Stimulated activated CD8-positive, alpha-beta memory T cell treated with anti-CD3 and anti-CD28 coated beads, Interleukin-4, amount 100 ng/mL, for 48 hours (primary cell): ENCODE data around the gene FAM53A.

Experiments
- DNase-seq: peaks from one replicate; pipeline ENCODE4 v3.0.0-alpha.2; 2020

Gene FAM53A

DNA sequence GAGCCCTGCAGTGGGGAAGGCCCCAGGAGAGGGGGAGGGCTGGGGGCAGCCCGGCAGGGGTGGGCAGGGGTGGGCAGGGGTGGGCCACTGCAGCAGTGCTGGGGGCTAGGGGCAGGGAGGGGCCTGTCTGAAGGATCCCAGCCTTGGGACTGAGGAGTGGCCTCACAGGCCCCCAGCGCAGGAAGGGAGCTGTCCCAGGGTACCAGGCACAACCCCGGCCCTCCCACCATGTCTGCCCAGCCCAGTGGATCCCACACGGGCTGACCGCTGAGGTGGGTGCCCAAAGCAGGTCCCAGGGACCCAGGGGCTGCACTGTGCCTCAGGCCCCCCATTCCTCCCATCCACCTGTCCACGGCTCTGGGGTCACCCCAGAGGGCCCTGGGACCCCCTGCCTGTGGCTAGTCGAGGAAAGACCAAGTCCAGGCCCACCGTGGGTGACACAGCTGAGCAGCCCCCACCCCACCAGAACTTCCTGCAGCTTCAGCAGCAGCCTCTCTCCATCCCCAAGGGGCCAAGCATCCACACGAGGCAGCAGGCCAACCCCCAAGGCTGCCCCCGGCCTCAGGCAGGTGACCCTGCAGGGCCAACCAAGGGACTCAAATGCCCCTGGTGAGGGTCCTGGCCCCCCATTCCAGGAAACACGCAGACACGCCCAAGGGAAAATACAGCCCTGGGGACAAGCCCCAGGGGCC lies 46.4 kb downstream of the FAM53A start:
- no peak for DNase-seq

DNA sequence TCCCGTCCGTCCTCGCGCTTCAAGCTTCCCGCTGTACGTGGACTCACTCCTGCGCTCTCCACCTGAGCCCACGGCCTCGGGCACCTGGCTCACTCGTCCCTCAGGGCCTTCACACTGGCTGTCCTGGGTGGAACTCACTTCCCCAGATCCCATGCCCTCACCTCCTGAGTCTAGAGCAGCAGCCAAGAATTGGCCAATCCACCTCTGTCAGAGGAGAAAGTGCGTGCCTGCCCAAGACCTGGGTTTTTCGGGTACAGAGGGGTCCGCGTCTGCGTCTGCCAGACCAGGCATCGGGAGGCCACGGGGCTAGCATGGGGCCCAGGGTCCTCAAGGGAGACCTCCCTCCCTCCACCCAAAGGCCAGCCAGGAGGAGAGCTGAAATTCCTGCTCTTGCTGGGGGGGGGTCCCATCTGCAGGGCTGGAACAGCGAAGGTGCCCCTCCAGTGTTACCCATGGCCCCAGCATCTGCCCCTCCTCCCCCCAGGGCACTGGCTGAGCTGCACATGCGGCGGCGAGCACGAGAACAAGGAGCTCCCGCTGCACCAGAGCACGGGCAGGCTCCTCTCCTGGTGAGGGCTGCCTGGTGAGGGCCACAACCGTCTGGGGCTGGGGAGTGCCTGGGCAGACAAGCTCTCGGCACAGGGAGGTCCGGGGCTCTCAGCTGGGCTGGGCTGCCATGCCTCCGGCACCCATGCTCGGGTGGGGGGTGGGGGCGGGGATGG lies 47.5 kb downstream of the FAM53A start:
- no peak for DNase-seq

DNA sequence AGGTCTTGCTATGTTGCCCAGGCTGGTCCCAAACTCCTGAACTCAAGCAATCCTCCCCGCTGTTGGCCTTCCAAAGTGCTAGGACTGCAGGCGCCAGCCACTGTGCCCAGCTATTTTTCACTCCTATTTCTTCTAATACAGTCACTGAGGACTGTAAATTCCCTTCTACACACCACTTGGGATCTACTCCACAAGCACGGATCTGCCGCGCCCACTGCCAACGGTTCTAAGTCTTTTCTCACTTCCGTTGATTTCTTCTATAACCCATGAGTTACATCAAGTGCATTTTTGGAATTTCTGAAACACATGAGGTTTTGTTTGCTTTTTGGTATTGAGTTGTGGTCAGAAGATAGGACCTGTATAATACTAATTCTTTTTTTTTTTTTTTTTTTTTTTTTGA lies 48.6 kb downstream of the FAM53A start:
- no peak for DNase-seq

DNA sequence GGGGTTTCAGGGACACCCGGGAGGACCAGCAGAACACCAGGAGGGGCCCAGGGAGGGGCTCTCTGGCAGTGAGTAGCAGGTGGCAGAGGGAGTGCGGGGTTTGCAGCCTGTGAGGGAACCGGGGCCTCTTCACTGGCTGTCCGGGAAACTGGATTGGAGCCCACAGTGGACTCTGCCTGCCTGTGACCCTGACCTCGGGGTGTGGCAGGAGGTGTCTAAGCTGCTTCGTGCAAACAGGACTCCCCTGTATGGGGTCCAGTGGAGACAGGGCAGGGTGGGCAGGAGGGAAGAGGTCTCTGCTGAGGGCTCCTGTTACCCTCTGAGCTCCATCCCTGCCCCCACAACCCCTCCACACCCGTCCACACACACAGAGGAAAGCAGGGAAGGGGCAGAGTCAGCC lies 50.1 kb downstream of the FAM53A start:
- no peak for DNase-seq

DNA sequence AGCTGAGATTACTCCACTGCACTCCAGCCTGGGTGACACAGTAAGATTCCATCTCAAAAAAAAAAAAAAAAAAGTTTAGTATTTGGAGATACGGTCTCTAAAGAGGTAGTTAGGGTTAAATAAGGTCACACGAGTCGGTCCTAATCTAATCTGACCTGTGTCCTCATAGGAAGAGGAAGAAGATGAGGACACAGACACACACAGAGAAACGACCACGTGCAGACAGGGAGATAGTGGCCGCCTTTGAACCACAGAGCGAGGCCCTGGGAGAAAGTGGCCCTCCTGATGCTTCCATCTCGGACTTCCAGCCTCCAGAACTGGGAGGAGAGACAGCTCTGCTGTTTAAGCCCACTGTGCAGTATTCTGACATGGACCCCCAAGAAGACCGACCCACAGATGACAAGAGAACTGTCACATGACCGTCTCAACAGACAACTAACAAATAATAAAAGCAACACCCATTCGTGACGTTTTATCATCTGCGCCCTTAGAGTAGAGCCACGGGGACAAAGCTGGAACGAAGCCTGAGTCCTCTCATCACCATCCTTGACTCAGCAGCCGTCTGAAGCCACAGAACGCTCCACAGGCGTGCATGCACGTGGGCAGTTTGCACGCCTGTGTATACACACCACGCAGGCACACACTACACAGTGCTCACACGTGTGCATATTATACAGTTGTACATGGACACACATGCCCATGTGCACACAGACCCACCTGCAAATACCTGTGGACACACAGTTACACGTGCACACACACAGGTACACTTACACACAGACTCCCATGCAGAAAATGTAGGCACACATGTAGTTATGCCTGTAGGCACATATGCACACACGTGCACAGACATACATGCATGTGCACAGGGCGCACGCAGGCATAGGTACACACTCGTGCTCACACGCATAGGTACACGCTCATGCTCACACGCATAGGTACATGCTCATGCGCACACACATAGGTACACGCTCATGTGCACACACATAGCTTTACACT lies 51.7 kb downstream of the FAM53A start:
- no peak for DNase-seq

DNA sequence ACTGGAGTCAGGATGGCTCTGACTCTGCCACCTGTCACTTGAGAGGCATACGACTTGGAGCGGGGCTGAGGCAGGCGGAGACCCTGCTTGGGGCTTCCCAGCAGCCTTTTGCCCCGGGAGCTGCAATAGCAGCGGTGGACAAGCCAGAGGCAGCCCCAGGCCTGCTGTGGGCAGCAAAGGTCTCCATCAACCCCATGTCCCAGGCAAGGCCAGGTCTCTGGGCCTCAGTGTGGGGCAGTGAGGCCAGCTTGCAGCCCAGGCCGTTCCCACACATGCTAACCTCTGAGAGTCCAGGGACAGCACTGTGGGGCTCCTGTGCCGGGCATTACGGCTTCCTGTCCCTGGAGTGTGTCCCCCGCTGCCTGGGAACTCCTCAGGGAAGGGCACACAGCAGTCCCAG lies 53.0 kb downstream of the FAM53A start:
- no peak for DNase-seq

DNA sequence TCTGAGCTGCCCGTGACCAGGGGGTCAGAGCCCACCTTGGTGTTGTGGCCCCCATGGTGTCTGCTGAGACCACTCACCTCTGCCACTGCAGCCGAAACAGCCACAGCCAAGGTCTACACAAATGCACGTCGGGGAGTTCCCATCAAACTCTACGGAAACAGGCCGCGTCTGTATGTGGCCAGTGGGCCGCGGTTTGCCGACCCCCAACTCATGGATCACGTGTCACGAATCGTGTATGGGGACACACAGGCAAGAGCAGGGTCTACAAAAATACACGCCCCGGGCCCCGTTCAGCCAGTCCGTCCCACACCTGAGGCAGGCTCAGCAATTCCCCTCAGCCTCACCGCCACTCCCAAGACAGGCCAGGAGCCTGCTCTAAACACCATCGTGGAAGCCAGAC lies 53.8 kb downstream of the FAM53A start:
- no peak for DNase-seq

DNA sequence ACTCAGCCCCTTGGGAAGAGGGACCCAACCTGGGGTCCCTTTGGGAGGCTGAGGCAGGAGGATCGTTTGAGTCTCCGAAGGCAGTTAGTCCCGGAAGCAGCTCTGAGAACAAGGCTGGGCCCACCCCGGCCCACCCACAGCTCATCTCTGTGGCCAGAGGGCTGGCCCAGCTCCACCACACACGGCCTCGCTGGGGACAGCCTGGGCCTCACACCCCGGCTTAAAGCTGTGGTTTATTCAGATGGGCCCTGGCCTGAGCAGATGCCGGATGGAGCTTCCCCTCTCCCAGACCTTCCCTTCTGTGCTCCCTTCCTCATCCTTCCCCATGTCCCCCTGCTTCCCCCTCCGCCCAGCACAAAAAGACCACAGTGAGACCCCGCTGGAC lies 54.4 kb downstream of the FAM53A start:
- DNase-seq: no peak

DNA sequence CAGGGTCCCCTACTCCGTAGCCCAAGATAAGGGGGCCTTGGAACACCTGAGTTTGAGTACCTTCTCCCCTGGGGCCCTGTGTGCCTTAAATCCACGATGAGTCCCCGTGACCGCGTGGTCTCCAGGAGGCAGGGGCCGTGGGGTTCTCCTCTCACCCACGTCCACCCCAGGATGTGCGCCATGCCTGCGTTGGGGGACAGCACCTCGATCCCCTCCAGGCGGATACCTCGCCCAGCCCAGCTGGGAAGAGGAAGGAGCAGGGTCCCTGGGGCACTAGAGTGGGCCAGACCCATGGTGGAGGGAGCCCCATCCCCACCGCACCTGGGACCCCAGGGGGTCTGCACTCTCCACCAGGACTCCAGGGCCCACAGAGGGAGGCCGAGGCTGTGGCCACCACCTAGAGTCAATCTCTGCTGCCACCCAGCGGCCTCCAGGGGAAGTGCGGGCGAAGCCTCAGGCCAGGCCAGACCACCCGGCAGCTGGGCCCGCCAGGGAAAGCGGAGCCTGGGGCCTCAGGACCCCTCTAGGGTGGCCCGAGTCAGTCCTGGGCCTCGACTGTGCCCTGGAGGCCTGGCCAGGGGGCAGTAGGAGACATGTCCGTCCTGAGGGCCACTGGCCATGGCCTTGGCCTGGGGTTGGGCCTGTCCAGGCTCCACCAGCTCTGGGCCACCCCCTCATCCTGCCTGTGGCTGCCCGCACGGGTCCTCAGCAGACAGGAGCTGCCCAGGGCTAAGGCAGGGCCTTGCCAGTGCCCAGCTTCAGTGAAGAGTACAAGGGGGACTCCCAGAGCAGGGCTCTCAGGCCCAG lies 55.0 kb downstream of the FAM53A start:
- peak; percentile 86 for DNase-seq

DNA sequence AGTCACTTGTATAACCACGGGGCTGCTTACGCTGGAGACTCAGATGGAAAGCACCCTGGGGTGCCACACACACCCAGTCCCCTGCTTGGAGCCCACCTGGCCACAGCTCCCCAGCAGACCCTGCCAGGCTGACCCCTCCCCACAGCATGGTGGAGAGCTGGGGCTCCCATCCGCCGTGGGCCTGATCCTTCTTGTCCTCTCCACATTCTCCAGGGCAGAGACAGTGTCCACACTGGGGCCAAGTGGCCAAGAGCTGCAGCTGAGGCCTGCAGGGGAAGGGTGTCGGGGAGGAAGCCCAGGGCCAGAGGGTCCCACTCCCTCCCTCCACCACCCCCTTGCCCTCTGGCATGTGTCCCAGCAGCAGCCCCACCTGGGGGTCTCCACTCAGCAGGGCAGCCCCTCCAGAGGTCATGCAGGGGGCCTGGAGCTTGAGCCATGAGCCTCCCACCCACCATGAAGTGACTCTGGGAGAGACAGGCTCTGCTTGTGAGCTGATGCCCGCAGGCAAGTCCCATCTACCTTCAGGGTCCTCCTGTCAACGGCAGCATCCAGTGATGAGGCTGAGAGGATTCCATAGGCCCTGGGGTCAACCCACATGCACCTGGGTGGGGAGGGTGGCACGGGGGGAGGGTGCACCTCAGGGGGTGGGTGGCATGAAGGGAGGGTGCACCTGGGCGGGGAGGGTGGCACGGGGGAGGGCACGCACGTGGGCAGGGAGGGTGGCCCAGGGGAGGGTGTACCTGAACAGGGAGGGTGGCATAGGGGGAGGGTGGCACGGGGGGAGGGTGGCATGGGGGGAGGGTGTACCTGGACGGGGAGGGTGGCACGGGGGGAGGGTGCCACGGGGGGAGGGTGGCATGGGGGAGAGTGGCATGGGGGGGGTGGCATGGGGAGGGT lies 56.4 kb downstream of the FAM53A start:
- DNase-seq: no peak

DNA sequence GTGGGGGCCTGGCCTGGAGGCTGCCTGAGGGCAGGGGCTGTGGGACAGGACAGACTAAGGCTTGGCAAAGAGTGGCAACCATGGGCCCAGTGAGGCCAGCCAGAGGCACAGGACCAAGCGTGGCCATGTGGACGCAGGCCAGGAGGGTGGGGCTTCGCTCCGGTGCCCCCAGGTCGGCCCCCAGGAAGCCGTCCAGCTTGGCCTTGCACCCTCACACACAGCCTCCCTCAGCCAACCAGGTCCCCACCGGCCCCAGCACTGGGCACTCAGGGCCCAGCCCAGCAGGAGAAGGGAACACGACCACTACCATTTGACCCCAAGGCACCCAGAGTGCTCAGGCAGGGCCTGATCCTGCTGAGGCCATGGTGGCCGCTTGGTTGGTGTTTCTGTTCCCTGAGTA lies 57.2 kb downstream of the FAM53A start:
- no peak for DNase-seq

DNA sequence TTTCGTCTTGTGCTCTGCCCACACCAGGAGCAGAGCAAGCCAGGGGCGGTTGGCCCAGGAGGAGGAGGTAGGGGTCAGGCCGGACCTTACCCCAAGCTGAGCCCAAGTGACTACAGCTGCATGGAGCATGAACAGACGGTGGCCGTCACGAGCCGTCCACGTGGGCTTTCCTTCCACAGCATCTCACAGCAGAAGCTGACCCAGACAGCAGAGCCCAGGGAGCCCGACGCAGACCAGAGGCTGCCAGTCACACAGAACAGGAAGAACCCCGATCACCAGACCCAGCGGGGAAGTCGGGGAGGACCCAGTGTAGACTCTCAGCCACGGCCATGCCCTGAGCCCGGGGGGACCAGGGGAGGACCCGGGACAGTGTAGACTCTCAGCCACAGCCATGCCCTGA lies 58.0 kb downstream of the FAM53A start:
- no peak for DNase-seq

DNA sequence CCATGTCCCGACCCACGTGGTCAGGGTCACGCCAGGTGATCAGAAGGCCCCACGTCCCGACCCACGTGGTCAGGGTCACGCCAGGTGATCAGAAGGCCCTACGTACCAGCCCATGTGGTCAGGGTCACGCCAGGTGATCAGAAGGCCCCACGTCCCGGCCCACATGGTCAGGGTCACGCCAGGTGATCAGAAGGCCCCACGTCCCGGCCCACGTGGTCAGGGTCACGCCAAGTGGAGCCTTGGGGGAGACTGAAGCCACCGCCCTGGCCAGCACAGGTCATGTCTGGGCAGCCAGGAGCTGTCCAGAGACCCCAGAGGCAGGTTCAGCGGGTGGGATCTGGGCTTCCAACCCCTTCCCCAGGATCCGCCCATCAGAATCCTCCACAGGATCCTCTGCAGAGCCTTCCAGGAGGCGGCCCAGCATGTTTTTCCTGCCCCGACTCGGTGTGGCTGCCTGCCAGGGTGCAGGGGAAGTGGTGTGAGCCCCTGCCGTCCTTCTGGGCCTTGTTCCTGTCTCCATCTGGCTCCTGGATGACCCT lies 58.4 kb downstream of the FAM53A start:
- no peak for DNase-seq

DNA sequence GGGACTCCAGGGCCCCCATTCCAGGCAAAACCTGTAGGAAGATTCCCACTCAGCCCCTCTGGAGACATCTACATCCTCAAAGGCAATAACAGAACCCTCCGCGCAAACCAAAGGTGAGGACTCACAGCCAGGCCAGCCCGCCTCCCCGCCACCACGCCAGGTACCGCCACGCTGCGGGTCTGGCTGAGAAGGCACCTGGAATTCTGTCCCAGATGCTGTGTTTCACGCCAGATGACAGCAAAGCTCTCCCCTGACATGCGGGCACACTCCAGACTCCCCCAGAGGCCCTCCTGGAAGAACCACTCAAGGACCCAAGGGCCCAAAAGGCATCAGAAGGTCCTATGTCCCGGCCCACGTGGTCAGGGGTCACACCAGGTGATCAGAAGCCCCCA lies 59.6 kb downstream of the FAM53A start:
- DNase-seq: no peak

DNA sequence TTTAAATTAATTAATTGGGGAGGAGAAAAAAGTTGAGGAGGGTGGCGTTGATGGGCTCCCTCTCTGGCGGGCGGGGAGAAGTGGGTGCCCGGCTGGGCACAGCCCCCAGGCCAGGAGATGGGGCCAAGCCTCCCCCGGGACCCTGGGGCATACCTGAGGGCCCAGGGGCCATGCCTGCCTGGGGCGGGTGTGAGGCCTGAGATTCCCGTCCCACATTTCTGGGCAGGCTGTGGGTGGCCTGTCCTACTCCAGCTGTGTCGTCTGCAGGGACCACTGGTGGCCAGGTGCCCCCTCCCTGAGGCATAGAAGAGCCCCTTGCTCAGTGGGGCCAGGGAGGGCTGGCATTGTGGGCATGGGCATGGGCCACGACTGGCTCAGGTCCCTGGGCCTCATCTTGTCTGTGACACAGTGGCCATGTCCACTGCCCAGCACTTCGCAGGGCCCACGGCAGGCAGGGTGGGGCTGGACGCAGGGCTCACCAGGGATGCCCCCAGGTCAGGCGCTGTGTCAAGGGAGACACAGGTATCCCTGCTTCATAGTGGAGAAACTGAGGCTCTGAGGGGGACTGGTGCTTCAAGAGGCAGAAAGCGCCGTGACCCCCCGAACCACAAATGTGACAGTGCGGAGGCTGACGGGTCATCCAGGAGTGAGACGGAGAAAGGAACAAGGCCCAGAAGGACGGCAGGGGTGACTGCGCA lies 60.1 kb downstream of the FAM53A start:
- no peak for DNase-seq

DNA sequence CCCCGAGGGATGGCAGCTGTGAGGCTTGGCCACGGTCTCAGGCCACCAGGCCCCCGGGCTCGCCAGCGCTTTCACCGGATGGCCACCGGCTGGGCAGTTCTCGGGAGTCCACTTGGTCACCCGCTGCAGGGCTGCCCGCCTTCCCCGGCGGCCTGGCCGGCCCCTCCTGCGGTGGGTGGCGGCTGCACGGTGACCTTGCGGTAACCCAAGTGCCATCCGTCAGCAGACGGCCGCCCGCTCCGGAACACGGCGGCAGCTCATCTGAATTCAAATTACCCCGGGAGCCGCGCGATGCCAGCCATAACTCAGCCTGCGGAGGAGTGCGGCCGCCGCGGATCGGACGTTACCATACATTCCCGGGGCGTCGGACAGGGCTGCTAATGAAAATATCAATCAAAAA lies 60.7 kb downstream of the FAM53A start:
- DNase-seq: no peak

DNA sequence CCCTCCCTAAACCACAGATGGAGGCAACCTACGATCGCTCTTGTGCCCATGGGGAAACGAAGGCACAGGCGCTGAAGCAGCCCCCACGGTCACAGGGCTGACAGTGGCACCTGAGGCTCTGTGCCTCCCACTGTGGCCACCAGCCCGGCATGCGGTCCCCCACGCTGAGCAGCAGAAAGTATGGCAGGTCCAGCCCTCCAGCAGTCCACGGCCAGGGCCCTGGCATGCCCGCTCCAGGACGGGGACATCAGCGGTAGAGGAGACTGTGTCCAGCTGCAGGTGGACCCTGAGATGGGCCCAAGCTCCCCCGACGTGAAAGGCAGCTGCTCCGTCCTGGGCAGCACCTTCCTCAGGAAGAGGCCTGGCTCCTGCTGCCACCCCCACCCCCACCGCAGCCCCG lies 61.2 kb downstream of the FAM53A start:
- no peak for DNase-seq

DNA sequence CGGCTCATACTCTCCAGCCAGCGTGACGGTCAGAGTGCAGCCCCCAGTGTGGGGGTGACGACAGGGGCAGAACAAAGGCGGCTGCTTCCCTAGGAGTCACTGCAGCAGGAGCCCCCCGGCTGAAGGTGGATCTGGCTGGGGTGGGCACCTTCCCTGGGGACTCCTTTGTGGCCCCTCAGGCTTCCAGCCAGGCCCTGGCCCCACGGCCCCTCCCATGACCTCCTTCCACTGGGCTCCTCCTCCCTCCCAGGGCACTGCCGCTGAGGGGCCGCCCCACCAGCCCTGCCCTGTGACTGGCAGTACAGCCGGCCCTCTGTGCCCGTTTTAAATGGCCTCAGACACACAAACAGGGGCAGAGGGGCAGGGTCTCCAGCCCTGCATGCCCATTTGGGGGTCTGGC lies 61.9 kb downstream of the FAM53A start:
- no peak for DNase-seq

DNA sequence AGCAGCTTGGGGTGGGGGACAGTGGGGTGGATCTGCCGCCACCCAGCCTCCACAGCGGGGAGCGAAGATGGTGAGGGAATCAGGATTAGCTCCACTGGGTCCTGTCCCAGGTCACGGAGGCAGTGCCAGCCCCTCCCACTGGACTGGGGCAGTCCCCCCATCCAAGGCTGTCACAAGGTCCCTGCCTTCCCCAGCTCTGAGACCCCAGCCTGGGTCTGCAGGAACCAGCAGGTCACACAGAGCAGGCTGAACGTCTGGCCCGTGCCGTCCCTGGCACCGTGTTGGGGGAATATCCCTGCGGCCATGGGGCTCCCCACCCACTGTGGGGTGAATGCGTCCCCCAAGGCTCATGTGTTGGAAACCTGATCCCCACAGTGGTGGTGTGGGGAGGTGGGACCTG lies 62.6 kb downstream of the FAM53A start:
- DNase-seq: no peak

DNA sequence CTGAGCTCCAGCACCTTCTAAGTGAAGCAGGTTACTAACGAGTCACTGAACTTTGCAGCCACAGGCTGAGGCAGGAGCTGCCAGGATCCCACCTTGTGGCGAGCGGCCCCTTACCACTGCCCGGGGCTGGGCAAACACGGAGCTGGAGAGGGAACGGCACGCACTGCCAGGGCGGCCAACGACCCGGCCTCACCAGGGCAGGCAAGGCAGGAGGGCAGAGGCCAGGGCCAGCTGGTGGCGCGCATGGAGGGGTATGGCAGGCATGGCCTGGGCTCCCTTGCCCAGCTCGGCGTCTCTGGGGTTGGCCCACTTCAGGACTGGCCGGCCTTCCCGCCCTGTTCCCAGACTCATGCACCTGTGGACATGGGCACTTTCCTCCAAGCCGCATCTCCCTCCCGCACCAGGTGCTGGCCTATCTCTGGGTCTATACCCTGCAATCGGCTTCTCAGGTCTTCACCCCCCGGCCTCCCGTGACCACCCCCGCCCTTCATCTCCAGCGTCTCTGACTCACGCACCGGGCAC lies 64.9 kb downstream of the FAM53A start:
- DNase-seq: no peak

DNA sequence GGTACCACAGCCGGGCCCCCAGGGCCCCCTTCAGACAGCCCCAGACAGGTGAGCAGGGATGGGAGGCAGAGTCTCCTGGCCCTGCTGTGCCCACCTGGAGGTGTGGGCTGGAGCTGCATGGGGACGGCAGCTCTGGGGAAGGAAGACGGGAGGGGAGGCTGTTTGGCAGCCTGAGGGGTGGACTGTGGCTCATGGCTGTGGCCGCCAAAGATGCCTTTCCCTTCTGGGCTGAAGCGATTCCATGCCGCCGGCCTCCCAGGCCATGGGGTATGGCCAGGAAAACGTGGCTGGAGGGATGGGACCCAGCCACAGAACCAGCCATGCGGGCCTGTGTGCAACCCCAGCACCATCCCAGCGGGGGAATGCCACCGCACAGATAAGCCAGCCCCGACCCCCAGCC lies 65.7 kb downstream of the FAM53A start:
- no peak for DNase-seq
